EL (cell line): ENCODE data around the gene BCO2.
"Not testable (repeated sequence)": the region's sequence is repeated elsewhere in the genome, so short reads cannot be mapped to it uniquely, and the experiment has no call there.

Experiments used
- DNase-seq: peaks from one replicate; pipeline ENCODE4 v3.0.0-alpha.2; 2016

The BCO2 gene

GRCh38 chr11:112174789-112175598 is at the start of gene BCO2:
Gene BCO2, plus strand, starts transcription at chr11:112175512. Its CDS starts 90 bp downstream, at chr11:112175602.
- DNase-seq: peak; percentile 73

- no peak for DNase-seq
Measured at GRCh38 chr11:112127056-112127455, 48.3 kb upstream of the BCO2 start.

DNA sequence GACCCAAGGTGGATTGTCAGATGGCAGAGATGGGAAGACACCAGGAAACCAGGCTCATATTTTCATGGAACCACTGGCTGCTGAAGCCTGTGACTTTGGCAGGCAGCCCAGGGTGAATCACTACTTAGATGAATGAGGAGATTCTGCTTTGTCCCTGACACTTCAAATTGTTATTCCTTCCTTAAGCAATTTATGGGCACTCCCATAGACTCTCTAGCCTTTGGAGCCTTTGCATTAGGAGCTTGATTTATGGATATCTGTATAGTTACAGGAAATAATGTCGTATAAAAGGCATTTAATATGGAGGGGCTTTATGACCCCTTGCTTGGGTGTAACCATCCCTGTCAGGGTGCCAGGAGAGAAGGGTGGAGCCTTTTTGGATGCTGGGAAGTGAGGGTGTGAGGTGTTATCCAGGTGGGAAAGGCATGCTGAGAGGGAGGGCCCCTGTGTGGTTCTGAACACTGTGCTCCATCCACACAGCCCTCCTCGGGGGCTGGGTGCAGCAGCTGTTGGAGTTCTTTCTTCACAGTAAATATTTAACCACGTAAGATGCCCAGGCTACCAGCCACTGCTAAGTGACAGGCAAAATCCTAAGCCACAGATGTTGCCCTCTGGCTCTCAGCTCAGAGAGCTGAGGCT is 46.7 kb upstream of the BCO2 start:
- DNase-seq: peak; percentile 91

GRCh38 chr11:112129656-112130055 is 45.7 kb upstream of the BCO2 start:
- no peak for DNase-seq

- no peak for DNase-seq
Measured at GRCh38 chr11:112132737-112133136, 42.6 kb upstream of the BCO2 start.

DNA sequence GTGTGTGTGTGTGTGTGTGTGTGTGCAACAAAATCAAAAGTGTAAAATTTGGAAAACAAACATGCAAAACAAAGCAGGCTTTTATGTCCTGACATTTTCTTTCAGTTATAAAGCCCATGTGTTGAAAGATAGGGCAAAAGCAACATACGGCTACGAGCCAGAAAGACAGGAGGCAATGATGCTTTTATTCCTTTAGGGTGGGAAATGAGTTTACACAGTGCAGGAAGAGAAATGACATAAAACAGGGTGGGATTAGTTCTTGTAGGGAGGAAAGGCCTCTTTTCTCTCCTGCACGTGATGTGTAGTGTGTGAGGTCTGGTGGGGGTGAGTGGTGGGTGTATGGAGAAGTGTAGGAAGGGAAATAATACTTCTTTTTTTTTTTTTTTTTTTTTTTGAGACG is 40.8 kb upstream of the BCO2 start:
- DNase-seq: no peak

GRCh38 chr11:112143597-112143996 is 31.7 kb upstream of the BCO2 start:
- DNase-seq: no peak

- no peak for DNase-seq
Measured at GRCh38 chr11:112150517-112150916, 24.8 kb upstream of the BCO2 start.

GRCh38 chr11:112156153-112156955 is 19.0 kb upstream of the BCO2 start:
- DNase-seq: no peak

DNA sequence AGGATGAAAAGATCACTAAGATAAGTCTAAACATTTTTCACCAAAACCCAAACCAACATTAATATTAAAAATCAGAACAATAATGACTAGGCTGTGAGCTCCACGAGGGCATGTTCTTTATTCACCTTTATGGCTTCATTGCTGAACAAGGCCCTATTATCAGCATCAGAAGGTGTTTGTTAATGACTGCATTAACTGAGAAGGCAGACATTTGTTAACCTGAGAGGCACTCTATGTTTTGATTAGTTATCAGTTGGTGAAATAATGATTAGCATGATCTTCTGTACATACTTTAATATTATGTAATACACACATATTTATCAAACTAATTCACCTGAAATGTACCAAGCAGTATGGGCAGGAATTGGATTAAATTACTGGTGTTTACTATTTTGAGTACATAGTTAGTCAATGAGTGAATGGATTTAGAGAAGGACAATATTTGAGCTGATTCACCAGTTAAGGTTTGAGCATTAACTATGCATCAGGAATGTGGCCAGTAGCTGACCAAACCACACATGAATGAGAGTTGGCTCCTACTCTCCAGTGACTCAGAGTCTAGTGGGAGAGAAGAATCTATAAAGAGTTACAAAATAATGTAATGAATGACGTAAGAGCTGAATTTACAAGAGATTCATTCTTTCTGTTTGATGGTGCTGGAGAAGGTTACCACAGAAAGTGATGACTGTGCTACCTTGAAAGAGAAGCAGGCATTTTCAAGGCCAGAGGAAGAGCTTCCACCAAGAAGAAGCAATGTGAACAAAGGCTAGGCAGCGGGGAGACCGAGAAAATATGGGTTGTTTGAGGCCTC is 18.2 kb upstream of the BCO2 start:
- peak; percentile 98 for DNase-seq

GRCh38 chr11:112159098-112160065 is 15.9 kb upstream of the BCO2 start:
- DNase-seq: no peak

- DNase-seq: no peak
Measured at GRCh38 chr11:112160091-112160848, 15.0 kb upstream of the BCO2 start.

GRCh38 chr11:112161012-112161411 is 14.3 kb upstream of the BCO2 start:
- no peak for DNase-seq

- DNase-seq: not testable (repeated sequence)
Measured at GRCh38 chr11:112162200-112162599, 13.1 kb upstream of the BCO2 start.

DNA sequence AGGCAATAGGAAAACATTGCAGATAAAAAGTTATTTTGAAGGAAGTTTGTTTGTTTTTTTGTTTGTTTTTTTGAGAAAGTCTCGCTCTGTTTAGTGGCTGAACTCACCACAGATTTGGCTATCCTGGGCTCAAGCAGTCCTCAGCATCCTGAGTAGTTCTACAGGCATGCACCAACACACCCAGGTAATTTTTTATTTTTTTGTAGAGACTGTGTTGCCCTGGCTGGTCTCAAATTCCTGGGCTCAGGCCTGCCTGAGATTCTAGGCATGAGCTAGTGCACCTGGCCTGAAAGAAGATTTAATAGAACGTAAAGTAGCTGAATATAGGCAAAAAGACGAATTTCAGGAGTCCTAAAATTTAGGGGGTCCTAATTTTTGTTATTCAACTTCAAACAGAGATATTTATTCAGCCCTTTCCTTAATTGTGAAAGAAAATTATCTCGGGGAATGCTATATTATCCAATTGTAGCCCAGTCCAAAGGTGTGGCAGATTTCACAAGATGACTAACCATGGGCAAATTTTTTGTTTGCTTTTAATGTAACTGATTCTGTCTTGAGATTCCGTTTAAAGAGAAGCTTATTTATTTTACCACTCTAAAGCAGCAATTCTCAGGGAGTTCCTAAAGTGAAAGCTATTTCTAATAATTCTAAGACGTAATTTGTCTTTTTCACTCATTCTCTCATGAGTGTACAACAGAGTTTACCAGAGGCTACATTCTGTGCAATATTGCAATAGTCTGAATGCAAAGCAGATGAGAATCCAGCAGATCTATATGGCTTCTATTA is 12.4 kb upstream of the BCO2 start:
- peak; percentile 30 for DNase-seq

DNA sequence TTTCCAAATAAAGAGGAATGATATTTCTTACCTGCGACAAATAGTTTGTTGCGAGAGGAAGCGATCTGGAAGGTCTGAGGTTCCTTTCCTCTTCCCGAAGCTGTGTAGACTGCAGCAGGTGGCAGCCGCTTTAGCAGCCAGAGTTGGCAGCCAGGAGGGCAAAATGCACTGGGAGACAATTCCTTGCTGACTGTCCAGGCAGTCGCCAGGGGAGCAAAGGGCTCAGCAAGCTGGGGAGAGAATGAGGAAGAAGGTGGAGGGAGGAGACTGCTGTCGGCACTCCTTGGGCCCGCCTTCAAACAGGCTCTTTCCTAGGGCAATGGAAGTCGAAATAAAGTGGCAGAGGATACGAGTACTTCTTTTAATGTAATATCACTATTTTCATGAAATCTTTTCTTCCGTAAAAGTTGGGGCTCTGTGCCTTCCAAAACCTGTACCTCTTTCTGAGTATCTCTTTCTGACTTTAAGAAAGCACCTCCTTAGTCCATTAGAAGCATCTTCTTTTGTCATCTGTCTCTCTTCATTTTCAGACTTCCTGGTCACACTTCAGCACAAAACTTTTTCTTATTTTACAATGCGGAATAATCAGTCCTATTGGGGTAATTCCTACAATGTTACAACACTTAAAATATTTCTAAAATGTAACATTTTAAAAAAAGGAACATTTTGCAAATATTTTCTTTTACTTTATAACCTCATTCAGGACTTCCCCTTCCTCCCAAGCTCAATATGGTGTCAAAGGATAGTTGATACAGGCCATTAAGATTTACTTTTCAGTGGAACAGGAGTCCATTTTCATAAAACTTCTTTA is 11.2 kb upstream of the BCO2 start, which contains the start of gene IL18:
TSS of gene IL18 (minus strand) at position 220 of the 811 bp plus-strand sequence. CDS start 9,041 bp downstream, outside the sequence.
- no peak for DNase-seq

GRCh38 chr11:112165049-112165448 is 10.3 kb upstream of the BCO2 start:
- DNase-seq: no peak

DNA sequence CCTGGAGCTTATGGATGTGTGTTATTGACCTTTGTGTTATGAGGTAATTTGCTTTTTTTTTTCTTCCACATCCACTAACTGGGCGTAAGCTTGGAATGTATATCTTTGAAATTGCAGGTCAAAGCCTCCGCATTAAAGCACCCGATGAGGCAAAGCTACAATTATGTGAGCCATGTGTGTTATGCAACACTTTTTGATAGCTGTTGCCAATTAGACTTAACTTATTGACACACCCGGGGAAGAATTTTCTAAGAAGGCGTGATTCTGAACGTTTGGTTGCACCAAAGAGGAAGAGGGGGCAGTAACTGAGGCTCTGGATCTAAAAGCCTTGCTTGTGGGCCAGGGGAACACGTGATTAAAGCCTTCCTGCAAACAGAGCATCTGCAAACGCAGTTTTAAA is 8.8 kb upstream of the BCO2 start:
- DNase-seq: peak; percentile 14

- no peak for DNase-seq
Measured at GRCh38 chr11:112167145-112167544, 8.2 kb upstream of the BCO2 start, which contains the start of gene TEX12. Gene TEX12, plus strand, starts transcription at chr11:112167372. Its CDS starts 1,897 bp downstream, at chr11:112169269.
